CD4-positive, alpha-beta T cell (primary cell): Measurements from ENCODE around the gene TRRAP. TPM values are rescaled to one million over a fixed set of nuclear protein-coding genes. Genes with fewer than 3 reads are reported as not detected.

Experiments used
- ATAC-seq: fragments of 200-7000 bp; cut with Tn5 transposase; one replicate; pipeline ENCODE4 v1.10.0; 2022; ENCODE audit warnings: mild to moderate bottlenecking; ENCODE audit not compliant: poor library complexity
- CTCF ChIA-PET: fragments of 350-600 bp; sonication (Branson Sonifier 250); formaldehyde crosslinking; loops from one replicate; lab custom pipeline; 2021; ENCODE audit warnings: antibody characterized with exemption, inconsistent platforms; lab: Charles Lee
- POLR2A ChIA-PET: fragments of 350-600 bp; sonication (Branson Sonifier 250); formaldehyde crosslinking; loops from one replicate; lab custom pipeline; 2021; ENCODE audit warnings: antibody characterized with exemption, inconsistent platforms; lab: Charles Lee
- DNase-seq, 14 experiments: peaks; one replicate each; pipeline ENCODE4 v3.0.0-alpha.2; 2013 to 2020; ENCODE audit warnings: mixed read lengths in 2 of 14
- H3K27ac ChIP-seq, 2 donors: one replicate each; pipeline versions ENCODE4 v1.5.1 to v1.7.0; 2013; ENCODE audit warnings: low read length in 2 of 2, low read depth in 1 of 2, mild to moderate bottlenecking in 1 of 2
- H3K27me3 ChIP-seq, 2 experiments: 1 replicate in 1 of 2; 2 replicates in 1 of 2; pipeline versions ENCODE4 v1.6.1 to v1.7.0; 2013; ENCODE audit warnings: low read length in 2 of 2, control low read depth in 1 of 2, mild to moderate bottlenecking in 1 of 2, moderate library complexity in 1 of 2; ENCODE audit not compliant: insufficient read depth in 2 of 2, control insufficient read depth in 1 of 2
- H3K36me3 ChIP-seq: one replicate; pipeline ENCODE4 v1.6.1; 2013; ENCODE audit warnings: low read length, control low read depth; ENCODE audit not compliant: insufficient read depth
- H3K4me1 ChIP-seq: one replicate; pipeline ENCODE4 v1.6.1; 2013; ENCODE audit warnings: low read length, control low read depth; ENCODE audit not compliant: insufficient read depth
- H3K4me3 ChIP-seq: one replicate; pipeline ENCODE4 v1.5.1; 2013; ENCODE audit warnings: mild to moderate bottlenecking, low read length, moderate library complexity
- H3K9me3 ChIP-seq, 2 experiments: 1 replicate in 1 of 2; 2 replicates in 1 of 2; pipeline versions ENCODE4 v1.6.1 to v1.7.0; 2013; ENCODE audit warnings: low read length in 2 of 2, mild to moderate bottlenecking in 2 of 2, control low read depth in 1 of 2, moderate library complexity in 1 of 2; ENCODE audit not compliant: control insufficient read depth in 1 of 2, insufficient read depth in 1 of 2
- H3K27ac Mint-ChIP-seq: one replicate; pipeline ENCODE4 v1.8.0; 2020; ENCODE audit warnings: mixed read lengths
- H3K27me3 Mint-ChIP-seq: one replicate; pipeline ENCODE4 v1.8.0; 2021; ENCODE audit warnings: mixed read lengths
- H3K36me3 Mint-ChIP-seq: one replicate; pipeline ENCODE4 v1.8.0; 2021; ENCODE audit warnings: low read depth, mixed read lengths
- H3K4me1 Mint-ChIP-seq: one replicate; pipeline ENCODE4 v1.8.0; 2021; ENCODE audit warnings: low read depth, mixed read lengths
- H3K4me3 Mint-ChIP-seq: one replicate; pipeline ENCODE4 v1.8.0; 2020; ENCODE audit warnings: mild to moderate bottlenecking, mixed read lengths
- H3K9me3 Mint-ChIP-seq: one replicate; pipeline ENCODE4 v1.8.0; 2020; ENCODE audit warnings: mixed read lengths
- intact Hi-C, 2 experiments: fragments of 100-400 bp; cut with DNase I in 1 of 2; cut with micrococcal nuclease in 1 of 2; formaldehyde crosslinking; loops; one replicate each; pipeline versions ENCODE4 v1.15.1 to v1.9.0; 2023 to 2025; cut with DNase I, micrococcal nuclease
- total RNA-seq, 174 experiments: library from RNA in 2 of 174; stranded (reverse) in 2 of 174; gene quantifications; one replicate each; pipeline ENCODE4 v1.2.3 and lab custom pipeline; 2021 to 2026
- TF ChIP-seq, protein P1 (sequence below): fragments of 200-600 bp; IDR thresholded peaks from one replicate; pipeline ENCODE4 v1.8.0; 2022; ENCODE audit warnings: antibody characterized with exemption, mild to moderate bottlenecking

Gene TRRAP
- total RNA-seq, 2 experiments from 2014 or later: 47.9 to 48.3 TPM

DNA sequence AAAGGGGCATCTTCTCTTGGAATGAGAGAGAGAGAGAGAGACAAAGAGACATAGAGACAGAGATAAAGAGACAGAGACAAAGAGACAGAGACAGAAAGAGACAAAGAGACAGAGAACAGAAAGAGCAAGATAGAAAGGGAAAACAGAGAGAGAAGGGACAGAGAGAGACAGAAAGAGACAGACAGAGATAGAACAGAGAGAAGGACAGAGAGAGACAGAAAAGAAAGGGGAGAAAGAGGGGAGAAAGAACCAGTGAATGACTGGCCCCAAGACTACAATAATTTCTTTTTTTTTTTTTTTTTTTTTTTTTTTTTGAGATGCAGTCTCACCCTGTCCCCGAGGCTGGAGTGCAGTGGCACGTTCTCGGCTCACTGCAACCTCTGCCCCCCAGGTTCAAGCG is 16.1 kb upstream of the TRRAP start:
- no peak overlapping the region for H3K27ac Mint-ChIP-seq

DNA sequence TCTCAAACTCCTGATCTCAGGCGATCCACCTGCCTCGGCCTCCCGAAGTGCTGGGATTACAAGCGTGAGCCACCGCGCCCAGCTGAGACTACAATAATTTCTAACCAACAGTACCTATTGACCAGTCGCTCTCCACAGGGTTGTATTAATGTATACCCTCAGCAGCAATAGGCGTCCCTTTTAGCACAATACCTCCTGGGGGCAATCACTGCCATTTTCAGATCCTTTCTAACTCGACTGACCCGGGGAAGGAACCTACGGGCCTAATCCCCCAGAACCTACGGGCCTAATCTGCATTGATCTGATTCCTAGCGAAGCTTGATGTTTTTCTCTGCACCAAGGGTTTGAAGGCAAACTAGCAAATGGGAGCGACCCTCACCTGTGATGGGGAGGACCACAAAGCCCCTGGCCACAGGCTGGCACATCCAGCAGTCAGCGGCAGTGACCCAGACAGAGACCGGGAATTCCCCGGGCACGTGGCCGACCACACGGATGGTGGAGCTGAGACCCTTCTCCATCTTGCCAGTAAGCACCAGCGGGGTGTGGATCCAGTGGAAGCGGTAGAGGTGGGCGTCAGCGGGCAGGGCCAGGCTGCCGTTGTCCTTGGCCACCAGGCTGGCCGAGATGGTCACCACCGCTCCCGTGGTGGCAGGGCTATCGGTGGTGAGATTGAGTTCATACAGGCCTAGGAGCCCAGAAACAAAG is 15.5 kb upstream of the TRRAP start:
- Histone ChIP-seq H3K27ac (no peak overlapping the region), H3K27me3 (peaks cover 0 to 2% of the 10 kb centered on the region in 2 experiments), H3K4me1 (no peaks in the 10 kb centered on the region), H3K4me3 (no peak overlapping the region), H3K36me3 (no peaks in the 10 kb centered on the region), H3K9me3 (no peaks in the 10 kb centered on the region)
- H3K27ac Mint-ChIP-seq: no peak overlapping the region
- TF ChIP-seq, protein P1, sequence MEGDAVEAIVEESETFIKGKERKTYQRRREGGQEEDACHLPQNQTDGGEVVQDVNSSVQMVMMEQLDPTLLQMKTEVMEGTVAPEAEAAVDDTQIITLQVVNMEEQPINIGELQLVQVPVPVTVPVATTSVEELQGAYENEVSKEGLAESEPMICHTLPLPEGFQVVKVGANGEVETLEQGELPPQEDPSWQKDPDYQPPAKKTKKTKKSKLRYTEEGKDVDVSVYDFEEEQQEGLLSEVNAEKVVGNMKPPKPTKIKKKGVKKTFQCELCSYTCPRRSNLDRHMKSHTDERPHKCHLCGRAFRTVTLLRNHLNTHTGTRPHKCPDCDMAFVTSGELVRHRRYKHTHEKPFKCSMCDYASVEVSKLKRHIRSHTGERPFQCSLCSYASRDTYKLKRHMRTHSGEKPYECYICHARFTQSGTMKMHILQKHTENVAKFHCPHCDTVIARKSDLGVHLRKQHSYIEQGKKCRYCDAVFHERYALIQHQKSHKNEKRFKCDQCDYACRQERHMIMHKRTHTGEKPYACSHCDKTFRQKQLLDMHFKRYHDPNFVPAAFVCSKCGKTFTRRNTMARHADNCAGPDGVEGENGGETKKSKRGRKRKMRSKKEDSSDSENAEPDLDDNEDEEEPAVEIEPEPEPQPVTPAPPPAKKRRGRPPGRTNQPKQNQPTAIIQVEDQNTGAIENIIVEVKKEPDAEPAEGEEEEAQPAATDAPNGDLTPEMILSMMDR: no peak
- no peak overlapping the region for H3K4me3 Mint-ChIP-seq
- DNase-seq (no peak), ATAC-seq (no peak)
- H3K36me3 Mint-ChIP-seq: no peaks in the 10 kb centered on the region
- no peaks in the 10 kb centered on the region for H3K9me3 Mint-ChIP-seq
- intact Hi-C loops: no loop called here
- POLR2A ChIA-PET: no interaction called here
- CTCF ChIA-PET: no interaction called here
- H3K4me1 Mint-ChIP-seq: no peaks in the 10 kb centered on the region
- peaks cover 16% of the 10 kb centered on the region for H3K27me3 Mint-ChIP-seq

More for the DNA sequence above, 16.1 kb upstream of the TRRAP start:
- Histone ChIP-seq H3K4me3 (no peak overlapping the region), H3K27ac (no peak overlapping the region), H3K4me1 (no peaks in the 10 kb centered on the region), H3K9me3 (no peaks in the 10 kb centered on the region), H3K36me3 (no peaks in the 10 kb centered on the region), H3K27me3 (peaks cover 0 to 2% of the 10 kb centered on the region in 2 experiments)
- H3K9me3 Mint-ChIP-seq: no peaks in the 10 kb centered on the region
- no peak for DNase-seq
- no peak overlapping the region for H3K4me3 Mint-ChIP-seq
- intact Hi-C loops: no loop called here
- CTCF ChIA-PET: no interaction called here
- no peaks in the 10 kb centered on the region for H3K4me1 Mint-ChIP-seq
- no peak for ATAC-seq
- no peaks in the 10 kb centered on the region for H3K36me3 Mint-ChIP-seq
- TF ChIP-seq, protein P1: no peak
- peaks cover 16% of the 10 kb centered on the region for H3K27me3 Mint-ChIP-seq
- POLR2A ChIA-PET: no interaction called here

DNA sequence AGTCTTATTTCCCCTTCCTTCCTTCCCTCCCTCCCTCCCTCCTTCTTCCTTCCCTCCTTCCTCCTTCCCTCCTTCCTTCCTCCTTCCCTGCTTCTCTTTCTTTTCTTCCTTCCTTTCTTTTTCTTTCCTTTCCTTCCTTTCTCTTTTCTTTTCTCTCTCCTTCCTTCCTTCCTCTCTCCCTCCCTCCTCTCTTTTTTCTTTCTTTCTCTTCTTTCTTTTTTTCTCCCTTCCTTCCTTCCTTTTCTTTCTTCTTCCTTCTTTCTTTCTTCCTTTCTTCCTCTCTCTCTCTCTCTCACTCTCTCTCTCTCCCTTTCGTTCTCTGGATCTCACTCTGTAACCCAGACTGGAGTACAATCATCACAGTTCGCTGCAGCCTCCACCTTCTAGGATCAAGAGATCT is 14.7 kb upstream of the TRRAP start:
- no peak overlapping the region for H3K27ac Mint-ChIP-seq
- H3K27me3 Mint-ChIP-seq: peaks cover 17% of the 10 kb centered on the region

More for the DNA sequence above, 14.7 kb upstream of the TRRAP start:
- ChIA-PET POLR2A (no interaction called here), CTCF (no interaction called here)
- H3K27ac ChIP-seq: no peak overlapping the region
- H3K9me3 ChIP-seq: no peaks in the 10 kb centered on the region
- Mint-ChIP-seq H3K9me3 (no peaks in the 10 kb centered on the region), H3K4me3 (no peak overlapping the region), H3K4me1 (no peaks in the 10 kb centered on the region), H3K36me3 (no peaks in the 10 kb centered on the region)
- no peak for DNase-seq
- H3K4me3 ChIP-seq: no peak overlapping the region
- TF ChIP-seq, protein P1: no peak
- intact Hi-C loops: no loop called here
- H3K27me3 ChIP-seq: peaks cover 2 to 6% of the 10 kb centered on the region in 2 experiments
- H3K36me3 ChIP-seq: no peaks in the 10 kb centered on the region
- no peak for ATAC-seq
- H3K4me1 ChIP-seq: no peaks in the 10 kb centered on the region
